GM19025 (cell line): ENCODE results near the gene ENHO.
"Not testable (repeated sequence)": the region's sequence is repeated elsewhere in the genome, so short reads cannot be mapped to it uniquely, and the experiment has no call there.

Experiments used
- ATAC-seq: cut with Tn5 transposase; IDR thresholded peaks from one replicate; pipeline ENCODE4 v1.9.1; 2021; ENCODE audit warnings: mild to moderate bottlenecking, low read depth, moderate library complexity; ENCODE audit not compliant: unreplicated experiment

The ENHO gene

DNA sequence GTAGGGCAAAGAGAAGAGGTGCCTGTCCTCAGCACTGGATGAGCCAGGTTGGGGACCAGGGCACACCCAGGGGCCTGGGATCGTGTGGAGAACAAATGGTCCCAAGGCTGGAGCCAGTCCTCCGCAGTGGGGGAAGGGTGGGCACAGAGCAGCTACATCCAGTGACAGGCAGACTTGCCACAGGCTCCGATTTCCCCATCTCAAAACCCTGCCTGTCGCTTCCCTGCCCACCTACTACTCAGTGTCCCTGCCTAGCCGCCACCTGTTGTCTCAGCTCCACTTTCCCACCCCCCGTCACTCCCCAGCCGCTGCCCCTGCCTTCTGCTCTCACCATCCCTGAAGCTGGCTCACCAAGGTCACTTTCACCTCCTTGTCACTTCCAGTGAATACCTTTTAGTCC is 13.9 kb upstream of the ENHO start:
- no peak for ATAC-seq

DNA sequence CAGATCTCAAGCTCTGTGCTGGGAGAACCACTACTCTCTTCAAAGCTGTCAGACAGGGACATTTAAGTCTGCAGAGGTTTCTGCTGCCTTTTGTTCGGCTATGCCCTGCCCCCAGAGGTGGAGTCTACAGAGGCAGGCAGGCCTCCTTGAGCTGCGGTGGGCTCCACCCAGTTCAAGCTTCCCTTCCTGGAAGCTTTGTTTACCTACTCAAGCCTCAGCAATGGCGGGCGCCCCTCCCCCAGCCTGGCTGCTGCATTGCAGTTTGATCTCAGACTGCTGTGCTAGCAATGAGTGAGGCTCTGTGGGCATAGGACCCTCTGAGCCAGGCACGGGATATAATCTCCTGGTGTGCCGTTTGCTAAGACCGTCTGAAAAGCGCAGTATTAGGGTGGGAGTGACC is 9.3 kb upstream of the ENHO start:
- not testable (repeated sequence) for ATAC-seq

DNA sequence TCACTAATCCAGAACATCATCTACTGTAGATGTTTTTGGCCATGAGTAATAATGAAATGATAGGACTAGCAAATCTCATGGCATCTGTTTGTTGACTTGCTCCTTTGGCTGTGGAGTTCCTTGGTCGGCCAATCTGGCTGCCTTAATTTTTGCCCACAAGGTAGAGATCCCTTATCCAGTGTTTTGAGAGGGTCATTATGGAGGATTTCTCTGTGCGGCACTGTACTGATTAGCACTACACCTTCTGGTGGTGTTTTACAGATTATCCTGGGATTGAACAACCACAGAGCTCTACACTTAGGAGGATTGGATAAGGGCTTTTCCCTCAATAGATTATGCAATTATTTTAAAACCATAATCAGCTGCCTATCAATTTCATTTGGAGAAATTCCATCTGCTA is 3.2 kb upstream of the ENHO start:
- ATAC-seq = no peak

DNA sequence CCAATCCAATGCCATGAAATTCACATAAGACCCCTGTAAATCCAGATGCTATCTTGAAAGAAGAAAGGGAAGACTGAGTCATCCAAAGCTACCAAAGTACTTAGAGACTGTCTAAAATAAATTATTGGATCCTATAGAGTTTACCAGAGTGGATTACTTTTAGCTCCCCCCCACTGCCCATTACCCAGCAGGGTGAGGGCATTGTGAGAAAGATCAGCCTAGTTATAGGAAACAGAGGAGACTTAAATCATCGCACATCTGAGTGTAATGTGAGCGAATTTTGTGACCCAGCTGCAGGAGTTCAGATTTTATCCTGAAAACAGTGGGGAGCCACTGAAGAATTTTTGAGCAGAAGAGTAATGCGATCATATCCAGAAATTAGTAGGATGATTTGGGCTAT is 1.6 kb upstream of the ENHO start:
- ATAC-seq = no peak

DNA sequence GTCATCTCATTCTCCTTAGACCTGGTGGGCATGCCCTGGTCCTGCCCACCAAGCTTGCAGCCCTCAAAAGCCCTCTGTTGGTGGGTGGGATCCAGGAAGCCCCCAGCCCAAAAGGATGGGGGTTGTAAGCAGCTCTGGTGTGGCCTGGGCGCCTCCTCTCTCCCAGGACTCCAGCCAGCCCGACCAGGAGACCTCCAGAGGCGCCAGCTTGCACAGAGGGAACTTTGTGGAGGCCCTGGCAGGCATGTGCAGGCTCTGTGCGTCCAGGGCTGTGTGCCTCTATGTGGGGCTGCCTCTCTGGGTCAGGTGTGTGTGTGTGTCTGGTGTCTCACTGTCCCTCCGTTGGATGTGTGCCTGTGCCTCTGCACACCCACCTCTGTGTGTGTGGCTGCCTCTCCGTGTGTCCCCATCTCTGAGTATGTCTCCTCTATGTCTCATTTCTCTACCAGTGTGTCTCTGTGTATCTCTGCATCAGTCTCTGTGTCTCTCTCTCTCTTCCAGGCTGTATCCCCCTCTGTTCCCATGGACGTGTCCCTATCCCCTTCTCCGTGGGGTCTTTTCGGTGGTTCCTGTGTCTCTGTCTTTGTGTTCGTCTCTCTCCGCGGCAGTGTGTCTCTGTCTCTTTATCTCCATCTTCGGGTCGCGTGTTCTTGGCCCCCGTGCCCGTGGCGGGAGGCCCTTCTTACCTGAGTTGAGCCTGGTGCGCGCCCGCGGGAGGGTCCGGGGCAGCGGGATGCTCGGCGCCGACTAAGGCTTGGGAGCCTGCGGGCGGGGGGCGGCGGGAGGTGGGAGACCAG is 501 bp downstream of the ENHO start:
- peak; percentile 20 for ATAC-seq

DNA sequence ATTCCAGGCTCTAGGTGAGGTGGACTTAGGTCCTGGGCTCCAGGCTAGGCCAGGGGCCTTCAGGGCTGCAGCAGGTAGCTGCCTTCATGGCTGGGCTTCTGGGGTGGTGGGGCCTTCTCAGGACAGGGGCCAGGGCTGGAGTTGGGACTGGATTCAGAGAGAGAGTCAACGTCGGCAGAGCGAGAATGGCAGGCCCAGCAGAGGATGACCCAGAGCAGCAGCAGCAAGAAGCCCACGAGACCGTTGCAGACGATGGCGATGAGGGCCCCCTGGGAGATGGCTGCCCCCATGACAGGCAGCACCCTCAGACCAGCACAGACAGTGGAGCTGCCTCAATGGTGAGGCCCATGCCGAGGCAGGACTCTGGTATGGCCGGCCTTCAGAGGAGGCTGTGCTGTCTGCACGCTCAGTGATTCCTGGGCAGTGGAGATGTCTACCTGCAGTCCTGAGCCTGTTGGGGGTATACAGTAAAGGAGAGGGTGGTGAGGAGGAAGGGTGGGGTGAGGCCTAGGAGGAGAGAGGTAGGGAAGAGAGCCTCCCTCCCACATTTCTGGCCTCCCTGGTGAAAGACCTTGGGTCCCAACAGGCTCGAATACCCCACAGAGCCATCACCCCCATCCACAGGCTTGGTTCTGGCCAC is 1.3 kb downstream of the ENHO start:
- ATAC-seq = no peak

DNA sequence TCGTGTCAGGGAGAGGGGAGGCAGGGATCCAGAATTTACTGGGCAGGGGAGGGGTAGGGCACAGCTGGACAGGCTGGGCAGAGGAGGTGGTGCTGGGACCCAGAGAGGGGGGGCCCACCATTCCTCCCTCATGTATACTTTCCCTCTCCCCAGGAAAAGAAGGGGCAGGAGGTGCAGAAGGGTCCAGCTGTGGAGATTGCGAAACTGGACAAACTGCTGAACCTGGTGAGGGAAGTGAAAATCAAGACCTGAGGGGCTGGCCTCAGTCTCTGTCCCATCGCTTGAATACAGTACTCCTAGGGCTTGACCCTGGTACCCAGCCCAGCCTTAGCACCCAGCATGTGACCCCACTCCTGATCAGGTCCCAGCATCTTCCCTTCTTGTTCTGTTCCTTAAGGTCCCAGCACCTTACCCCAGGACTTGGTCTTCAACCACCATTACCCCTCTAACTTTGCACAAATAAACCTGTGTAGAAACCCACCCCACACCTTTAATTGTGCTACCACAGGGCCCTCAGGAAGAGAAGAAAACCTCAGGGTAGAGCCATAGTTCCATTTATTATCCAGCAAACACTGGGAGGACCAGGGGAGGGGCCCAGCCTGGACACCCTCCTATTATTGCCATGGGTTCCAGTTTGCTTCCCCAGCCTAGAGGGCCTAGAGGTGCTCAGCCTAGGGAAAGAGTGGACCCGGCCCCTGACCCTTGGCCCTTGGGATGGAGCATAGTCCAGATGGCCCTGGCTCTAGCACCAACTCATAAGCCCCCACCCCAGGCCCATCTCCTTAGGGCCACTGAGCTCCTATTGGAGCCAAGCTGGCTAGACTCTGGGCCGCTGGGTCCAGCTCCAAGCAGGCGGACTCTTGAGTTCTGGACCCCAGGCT is 2.0 kb downstream of the ENHO start:
- no peak for ATAC-seq

DNA sequence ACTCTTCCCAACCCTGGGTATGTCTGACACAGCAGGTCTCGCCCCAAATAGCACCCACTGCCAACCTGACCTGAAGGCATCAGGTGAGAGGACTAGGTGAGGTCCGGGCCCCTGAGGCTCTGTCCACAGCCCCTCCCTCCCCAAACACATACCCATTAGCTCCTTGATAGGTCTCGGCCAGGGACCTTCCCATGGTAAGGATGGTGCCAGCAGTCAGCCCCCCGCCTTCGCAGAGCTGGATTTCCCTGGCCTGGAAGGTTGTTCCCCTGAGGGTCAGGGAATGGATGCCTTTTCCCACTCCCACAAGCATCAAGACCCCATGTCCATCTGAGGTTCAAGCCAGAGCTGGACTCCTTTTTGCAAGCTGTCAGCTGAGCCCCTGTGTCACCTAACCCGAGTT is 2.7 kb downstream of the ENHO start:
- no peak for ATAC-seq

DNA sequence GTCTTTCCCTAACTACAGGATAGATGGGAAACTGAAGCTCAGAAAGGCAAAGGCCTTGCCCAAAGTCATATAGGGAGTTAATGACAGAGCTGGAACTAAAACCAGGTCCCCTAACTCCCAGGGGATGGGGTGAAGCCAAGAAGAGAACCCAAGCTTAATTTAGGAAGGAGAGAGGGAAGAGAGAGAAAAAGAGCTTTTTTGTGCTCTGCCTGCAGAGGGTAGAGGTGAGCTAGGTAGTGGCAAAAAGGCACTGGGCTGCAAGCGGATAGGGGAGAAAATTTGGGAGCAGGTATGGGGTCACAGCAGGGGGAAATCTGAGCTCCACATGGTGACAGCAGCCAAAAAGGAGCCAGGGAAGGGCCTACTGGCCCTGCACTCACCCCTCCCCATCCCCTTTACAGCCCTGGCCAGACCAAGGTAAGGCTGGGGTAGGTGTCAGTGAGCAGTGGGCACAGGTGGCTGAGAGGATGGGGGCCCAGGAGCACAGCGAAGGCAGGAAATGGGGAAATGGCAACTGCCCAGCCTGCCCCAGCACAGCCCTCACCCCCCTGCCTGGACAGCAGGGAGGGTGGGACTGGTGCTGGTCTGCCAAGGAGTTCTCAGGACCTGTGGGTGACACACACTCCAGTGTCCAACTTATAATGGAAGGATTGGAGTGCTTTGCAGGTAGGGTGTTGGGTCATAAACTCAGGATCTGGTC is 3.3 kb downstream of the ENHO start:
- no peak for ATAC-seq

DNA sequence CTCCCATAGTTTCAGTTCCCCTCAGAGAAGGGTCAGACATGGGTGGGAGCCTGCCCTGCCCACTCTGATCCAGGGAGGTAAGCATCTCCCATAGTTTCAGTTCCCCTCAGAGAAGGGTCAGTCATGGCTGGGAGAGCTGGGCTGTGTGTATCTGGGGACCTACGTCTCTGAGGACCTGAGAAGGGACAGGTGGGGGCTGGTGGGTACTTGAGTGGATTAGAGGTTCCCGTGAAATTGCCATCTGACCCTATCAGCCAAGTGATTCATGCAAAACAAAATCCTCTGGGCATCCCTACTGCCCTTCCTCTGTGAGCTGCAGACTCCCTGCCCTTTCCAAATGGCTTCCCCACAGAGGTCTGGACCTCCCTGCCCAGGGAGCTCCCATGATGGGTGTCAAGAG is 3.9 kb downstream of the ENHO start:
- ATAC-seq = no peak

DNA sequence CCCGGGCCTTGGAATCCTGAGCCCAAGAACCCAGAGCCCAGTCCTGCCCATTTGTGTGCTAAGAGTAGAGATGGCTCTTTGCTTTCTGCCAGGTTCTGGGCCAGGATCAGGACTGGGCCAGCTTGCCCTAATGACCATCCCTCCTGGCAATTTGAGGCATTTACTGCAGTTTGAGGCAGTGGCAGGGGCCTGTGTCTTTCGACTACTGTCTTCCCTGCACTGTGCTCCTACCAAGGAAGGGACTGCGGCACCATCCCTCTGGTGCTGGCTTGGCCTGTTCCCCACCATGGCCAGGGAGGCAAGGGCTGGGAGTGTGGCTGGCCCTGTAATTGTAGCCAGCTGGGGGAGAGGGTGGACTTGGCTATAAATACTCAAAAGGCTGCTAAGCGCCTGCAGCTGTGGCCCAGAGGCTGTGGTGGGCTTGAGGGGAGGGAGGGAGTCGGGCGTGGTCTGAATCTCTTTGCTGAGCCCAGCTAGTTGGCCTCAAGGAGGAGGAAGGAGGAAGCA is 4.6 kb downstream of the ENHO start:
- no peak for ATAC-seq

DNA sequence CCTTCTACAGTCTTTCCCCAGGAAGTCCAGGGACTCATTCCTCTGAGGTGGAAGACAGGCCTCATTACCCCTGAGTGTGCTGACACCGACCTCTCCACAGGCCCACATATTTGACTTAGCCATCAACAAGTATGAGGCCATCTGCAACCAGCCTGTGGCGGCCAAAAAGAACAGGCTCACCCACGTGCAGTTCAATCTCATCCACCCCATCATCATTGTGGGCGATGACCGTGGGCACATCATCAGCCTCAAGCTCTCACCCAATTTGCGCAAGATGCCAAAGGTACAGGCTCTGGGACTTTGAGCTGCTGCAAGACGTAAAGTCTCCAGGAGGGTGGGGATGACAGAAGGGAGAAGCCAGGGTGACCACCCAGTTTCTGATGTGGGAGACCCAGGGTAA is 5.6 kb downstream of the ENHO start:
- no peak for ATAC-seq

DNA sequence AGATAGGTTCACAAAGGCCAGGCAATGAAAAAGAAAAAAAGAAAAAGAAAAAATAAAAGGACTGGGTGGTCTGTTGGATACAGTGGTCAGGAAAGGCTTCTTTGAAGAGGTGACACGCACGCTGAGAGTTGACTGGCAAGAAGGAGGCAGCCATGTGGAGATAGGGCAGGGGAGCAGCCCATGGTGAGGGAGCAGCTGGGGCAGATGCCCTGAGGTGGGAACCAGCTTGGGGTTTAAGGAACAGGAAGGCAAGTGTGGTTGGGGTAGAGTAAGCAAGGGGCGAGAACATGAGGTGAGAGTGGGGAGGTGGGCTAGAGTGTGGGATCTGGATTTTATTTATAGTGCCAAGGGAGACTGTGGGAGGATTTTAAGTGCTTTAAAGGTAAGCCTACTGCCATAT is 6.8 kb downstream of the ENHO start:
- no peak for ATAC-seq

DNA sequence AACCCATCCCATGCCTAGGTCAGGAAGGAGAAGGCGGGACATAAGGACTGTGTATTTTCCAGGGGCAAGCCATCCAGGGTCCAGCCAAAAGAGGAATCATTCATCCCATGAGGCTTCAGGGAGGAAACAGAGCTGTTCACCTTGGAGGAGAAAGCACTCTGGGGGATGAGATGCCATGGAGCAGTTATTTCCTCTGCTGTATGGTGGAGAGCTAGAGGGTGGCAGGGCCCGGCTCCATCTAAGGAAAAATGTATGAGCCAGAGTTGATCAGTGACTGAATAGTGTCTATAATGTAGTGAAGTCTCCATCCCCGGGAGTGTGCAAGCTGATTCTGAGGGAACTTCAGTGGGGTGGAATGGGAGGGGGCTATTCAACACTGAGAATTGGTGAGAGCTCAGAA is 8.0 kb downstream of the ENHO start:
- ATAC-seq = no peak

DNA sequence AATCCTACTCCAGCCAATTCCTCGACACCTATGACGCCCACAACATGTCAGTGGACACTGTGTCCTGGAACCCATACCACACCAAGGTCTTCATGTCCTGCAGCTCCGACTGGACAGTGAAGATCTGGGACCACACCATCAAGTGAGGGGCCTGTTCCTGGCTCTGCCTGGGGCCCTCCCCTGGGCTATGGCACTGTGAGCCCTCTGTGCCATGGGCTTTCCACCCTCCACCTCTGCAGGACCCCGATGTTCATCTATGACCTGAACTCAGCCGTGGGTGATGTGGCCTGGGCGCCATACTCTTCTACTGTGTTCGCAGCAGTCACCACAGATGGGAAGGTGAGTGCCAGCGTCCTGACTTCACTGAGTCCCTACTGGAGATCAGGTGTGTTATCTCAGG is 8.4 kb downstream of the ENHO start:
- no peak for ATAC-seq

DNA sequence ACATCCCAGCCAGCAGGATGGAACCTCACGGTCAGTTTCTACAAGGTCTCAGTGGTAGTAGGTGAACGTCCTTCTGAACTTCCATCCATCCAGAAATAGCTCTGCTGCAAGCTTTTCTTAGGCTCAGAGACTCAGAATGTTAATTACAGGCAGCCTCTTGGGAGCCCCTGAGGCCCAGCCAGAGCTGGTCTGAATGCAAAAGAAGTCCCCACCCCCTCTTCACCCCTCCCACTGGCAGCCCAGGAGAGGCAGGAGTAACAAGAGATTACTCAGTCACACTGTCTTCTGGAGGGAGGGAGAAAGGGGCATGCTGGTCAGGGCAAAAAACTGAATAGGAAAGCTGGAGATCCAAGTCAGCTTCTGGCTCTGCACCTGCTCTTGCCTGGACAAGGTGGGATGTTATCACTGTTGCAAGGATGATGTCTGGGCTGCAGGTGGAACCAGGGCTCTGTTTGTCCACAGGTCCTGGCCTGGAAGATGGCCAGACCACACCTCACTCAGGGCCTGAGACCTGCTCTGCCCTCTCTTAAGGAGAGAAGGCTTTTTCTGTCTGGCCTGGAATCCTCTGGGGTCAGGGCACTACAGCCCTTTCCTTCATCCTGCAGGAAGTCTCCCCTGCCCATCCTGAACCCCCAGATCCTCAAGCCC is 9.1 kb downstream of the ENHO start:
- no peak for ATAC-seq

DNA sequence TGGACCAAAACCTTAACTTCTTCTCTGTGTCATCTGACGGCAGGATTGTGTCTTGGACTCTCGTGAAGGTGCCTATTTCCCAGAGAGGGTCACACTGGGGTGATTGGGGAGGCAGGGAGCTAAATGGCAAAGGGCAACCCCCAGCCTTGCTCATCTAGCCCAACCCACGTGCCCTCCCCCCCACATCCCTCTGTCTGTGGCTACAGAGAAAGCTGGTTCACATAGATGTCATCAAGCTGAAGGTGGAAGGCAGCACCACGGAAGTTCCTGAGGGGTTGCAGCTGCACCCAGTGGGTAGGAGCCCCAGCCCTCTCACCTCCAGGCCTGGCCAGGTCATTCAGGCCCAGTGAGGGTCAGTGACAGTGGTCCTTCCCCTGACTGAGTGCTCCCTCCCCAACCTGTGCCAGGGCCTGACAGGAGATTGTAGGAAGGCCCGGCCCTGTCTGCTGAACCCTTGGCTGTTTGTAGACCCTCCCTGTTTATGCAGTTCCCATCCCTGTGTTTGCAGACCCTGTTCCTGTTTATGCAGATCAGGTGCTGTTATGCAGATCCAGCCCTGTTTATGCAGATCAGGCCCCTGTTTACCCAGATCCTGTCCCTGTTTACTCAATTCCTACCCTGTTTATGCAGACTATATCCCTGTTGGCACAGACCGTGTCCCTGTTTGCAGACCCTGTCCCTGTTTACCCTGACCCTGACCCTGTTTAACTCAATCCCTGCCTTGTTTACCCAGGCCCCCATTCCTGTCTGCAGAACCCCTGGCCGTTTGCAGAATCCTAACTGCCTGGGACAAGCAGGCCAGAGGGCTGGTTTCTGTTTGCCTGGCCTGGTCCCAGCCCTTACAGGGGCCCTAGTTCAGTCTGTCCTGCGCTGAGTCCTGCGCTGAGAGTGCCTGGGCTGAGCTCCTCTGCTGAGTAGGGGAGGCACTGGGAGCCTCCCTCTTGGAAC is 10.4 kb downstream of the ENHO start:
- no peak for ATAC-seq

DNA sequence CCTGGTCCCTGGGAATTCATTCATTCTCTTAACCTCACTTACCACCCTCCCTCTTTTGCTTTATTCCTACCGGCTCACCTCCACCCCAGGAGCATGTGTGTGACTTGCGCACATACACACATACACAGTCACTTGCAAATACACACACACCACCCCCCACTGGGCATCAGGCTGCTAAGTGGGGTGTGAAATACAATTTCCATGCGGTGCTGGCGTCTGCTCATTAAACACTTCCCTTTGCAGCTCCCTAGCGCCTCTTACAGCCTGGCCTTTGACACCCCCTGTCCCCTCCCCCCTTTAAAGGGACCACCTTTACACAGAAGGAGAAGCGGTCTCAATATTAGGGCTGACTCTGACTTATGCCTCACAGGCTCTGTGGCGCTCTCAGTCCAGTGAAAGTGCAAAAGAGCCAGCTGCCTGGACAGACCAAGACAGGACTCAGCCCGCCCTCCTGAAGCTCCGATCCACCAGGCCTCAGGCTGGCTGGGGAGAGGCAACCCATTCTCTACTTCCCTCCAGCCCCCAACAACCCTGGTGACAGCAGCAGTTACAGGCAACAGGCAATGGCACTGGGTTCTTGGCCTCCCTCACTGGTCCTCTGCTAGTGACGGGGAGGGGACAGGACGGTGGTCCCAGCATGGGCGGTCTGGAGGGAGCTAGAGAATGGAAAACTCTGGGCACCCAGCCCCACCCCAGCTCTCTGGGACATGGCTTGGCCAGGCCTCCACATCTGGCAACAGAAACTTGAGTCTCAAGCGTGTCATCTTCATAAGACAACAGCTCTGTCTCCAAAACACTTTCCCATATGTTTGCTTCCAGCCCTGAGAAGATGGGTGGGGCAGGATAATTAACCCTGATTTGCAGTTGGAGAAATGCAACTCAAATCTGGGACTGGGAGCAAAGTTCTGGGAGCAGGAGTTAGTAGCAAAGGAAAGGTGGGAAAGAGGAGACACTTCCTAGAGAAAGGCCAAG is 12.0 kb downstream of the ENHO start:
- no peak for ATAC-seq
